Measurements from ENCODE around the gene PITPNM3. TPM values are rescaled to one million over a fixed set of nuclear protein-coding genes. Genes with fewer than 3 reads are reported as not detected.

The PITPNM3 gene
- total RNA-seq, 1 experiment from 2014 or later: 0.71 TPM

DNA sequence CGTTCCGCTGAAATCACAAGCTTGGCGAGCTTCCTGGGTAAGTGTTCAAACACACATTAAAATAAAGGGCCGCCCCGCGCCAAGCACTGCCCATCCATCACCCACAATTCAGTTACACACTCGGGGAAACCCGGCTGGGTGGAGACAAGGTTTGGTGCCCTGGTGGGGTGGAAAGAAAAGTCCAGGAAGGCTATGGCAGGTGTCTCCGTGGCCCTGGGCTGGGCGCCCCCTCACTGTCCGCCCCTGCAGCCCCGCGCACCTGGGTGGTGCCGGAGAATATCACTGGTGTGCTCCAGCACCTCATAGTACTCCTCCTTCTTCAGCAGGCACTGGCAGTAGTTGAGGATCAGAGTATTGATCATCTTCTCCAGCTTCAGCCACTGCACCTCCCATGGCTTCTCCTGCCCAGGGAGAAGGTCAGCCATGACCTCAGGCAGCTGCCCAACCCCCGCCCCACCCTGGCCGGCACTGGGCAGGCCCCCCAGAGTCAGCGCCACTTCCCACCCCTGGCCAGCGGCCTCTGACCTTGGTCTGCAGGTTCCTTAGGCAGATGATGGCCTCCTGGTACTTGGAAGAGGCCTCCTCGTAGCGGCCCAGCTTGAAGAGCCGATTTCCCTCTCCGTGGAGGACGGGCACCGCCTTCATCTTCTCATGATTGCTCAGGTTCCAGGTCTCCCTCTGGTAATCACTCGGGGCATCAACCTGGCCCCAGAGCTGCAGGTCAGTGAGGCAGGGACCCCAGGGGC, 129.8 kb downstream of the PITPNM3 start:
- intact Hi-C loops (cut with micrococcal nuclease; ENCODE audit: unreplicated experiment): no loop called here

DNA sequence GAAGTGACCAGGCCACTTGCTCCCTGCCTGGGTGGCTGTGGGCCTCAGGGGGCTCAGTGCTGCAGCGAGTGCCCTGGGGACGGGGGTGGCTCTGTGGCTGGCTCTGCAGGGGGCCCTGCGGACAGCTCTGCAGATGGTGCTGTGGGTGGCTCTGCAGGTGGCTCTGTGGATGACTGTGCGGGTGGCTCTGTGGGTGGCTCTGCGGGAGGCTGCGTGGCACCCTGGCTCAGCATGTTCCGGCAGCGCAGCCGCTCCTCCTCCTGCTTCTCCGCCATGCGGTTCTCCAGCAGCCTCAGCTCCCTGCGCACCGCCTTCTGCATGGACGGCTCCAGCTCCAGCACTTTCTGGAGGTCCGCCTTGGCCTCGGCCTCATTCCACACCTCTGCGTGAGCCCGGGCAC, 130.9 kb downstream of the PITPNM3 start:
- Histone ChIP-seq H3K4me3 (ENCODE audit: low read depth, low read length, poor library complexity, severe bottlenecking) (no peak overlapping the region), H3K27ac (ENCODE audit: low read depth, low read length, poor library complexity, severe bottlenecking) (no peak overlapping the region), H3K36me3 (ENCODE audit: insufficient read depth, low read length, poor library complexity, severe bottlenecking) (no peaks in the 10 kb centered on the region), H3K4me1 (ENCODE audit: insufficient read depth, low read length, poor library complexity, severe bottlenecking) (no peaks in the 10 kb centered on the region), H3K9me3 (ENCODE audit: low read depth, low read length, poor library complexity, severe bottlenecking) (no peaks in the 10 kb centered on the region), H3K27me3 (replicated peaks; ENCODE audit: insufficient read depth, low read depth, low read length, poor library complexity) (peaks cover 11% of the 10 kb centered on the region)
- TF ChIP-seq, protein P1, sequence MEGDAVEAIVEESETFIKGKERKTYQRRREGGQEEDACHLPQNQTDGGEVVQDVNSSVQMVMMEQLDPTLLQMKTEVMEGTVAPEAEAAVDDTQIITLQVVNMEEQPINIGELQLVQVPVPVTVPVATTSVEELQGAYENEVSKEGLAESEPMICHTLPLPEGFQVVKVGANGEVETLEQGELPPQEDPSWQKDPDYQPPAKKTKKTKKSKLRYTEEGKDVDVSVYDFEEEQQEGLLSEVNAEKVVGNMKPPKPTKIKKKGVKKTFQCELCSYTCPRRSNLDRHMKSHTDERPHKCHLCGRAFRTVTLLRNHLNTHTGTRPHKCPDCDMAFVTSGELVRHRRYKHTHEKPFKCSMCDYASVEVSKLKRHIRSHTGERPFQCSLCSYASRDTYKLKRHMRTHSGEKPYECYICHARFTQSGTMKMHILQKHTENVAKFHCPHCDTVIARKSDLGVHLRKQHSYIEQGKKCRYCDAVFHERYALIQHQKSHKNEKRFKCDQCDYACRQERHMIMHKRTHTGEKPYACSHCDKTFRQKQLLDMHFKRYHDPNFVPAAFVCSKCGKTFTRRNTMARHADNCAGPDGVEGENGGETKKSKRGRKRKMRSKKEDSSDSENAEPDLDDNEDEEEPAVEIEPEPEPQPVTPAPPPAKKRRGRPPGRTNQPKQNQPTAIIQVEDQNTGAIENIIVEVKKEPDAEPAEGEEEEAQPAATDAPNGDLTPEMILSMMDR (conservative IDR thresholded peaks at IDR 0.05; ENCODE audit: low read depth, low read length): no peak
- TF ChIP-seq EZH2 (IDR thresholded peaks at IDR 0.05; ENCODE audit: borderline replicate concordance, low read depth, low read length, poor library complexity, severe bottlenecking): no peak
- intact Hi-C loops (cut with micrococcal nuclease; ENCODE audit: unreplicated experiment): no loop called here
- BruUV-seq (replicated peaks): no TSS peak
- ChIA-PET CTCF (no interaction called here), POLR2A (ENCODE audit: low non-redundant PET) (no interaction called here)
- no peak for DNase-seq (ENCODE audit: low spot score)

More for the DNA sequence above, 129.8 kb downstream of the PITPNM3 start:
- peaks cover under 1% of the 10 kb centered on the region for H3K27me3 ChIP-seq (replicated peaks; ENCODE audit: insufficient read depth, low read depth, low read length, poor library complexity)
- ChIA-PET CTCF (interaction anchor here (1.1 kb wide), 1 partner anchor 9 kb away, joined by 3 read pairs; no protein-coding TSS in a partner anchor), POLR2A (ENCODE audit: low non-redundant PET) (no interaction called here)
- H3K27ac ChIP-seq (ENCODE audit: low read depth, low read length, poor library complexity, severe bottlenecking): no peak overlapping the region
- no peaks in the 10 kb centered on the region for H3K36me3 ChIP-seq (ENCODE audit: insufficient read depth, low read length, poor library complexity, severe bottlenecking)
- TF ChIP-seq, protein P1 (conservative IDR thresholded peaks at IDR 0.05; ENCODE audit: low read depth, low read length): no peak
- TF ChIP-seq EZH2 (IDR thresholded peaks at IDR 0.05; ENCODE audit: borderline replicate concordance, low read depth, low read length, poor library complexity, severe bottlenecking): no peak
- no peak for DNase-seq (ENCODE audit: low spot score)
- H3K4me1 ChIP-seq (ENCODE audit: insufficient read depth, low read length, poor library complexity, severe bottlenecking): no peaks in the 10 kb centered on the region
- H3K4me3 ChIP-seq (ENCODE audit: low read depth, low read length, poor library complexity, severe bottlenecking): no peak overlapping the region
- BruUV-seq (replicated peaks): no TSS peak
- no peaks in the 10 kb centered on the region for H3K9me3 ChIP-seq (ENCODE audit: low read depth, low read length, poor library complexity, severe bottlenecking)

DNA sequence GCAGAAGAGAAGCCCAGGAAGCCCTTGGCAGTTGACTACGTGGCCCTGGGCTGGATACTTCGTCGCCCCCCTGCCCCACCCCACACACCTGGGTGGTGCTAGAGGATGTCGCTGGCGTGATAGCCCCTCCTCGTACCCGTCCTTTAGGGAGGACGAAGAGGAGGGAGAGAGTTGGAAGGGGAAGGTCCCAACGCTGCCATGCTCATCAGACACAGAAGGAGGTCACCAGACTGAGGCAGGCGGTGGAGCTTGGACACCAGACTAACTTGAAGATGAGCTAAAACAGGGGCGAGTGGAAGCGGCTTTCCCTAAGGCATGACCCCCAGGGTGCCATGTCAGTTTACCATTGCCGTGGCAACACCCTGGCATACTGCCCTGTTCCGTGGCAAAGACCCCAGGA, 132.4 kb downstream of the PITPNM3 start:
- Histone ChIP-seq H3K27ac (ENCODE audit: low read depth, low read length, poor library complexity, severe bottlenecking) (no peak overlapping the region), H3K4me3 (ENCODE audit: low read depth, low read length, poor library complexity, severe bottlenecking) (no peak overlapping the region), H3K9me3 (ENCODE audit: low read depth, low read length, poor library complexity, severe bottlenecking) (no peaks in the 10 kb centered on the region), H3K27me3 (replicated peaks; ENCODE audit: insufficient read depth, low read depth, low read length, poor library complexity) (peaks cover 18% of the 10 kb centered on the region), H3K36me3 (ENCODE audit: insufficient read depth, low read length, poor library complexity, severe bottlenecking) (no peaks in the 10 kb centered on the region), H3K4me1 (ENCODE audit: insufficient read depth, low read length, poor library complexity, severe bottlenecking) (no peaks in the 10 kb centered on the region)
- ChIA-PET POLR2A (ENCODE audit: low non-redundant PET) (no interaction called here), CTCF (no interaction called here)
- no peak for DNase-seq (ENCODE audit: low spot score)
- intact Hi-C loops (cut with micrococcal nuclease; ENCODE audit: unreplicated experiment): no loop called here
- TF ChIP-seq EZH2 (IDR thresholded peaks at IDR 0.05; ENCODE audit: borderline replicate concordance, low read depth, low read length, poor library complexity, severe bottlenecking): no peak
- TF ChIP-seq, protein P1 (conservative IDR thresholded peaks at IDR 0.05; ENCODE audit: low read depth, low read length): no peak
- BruUV-seq (replicated peaks): no TSS peak

Measured in A673 (cell line).